Measurements from ENCODE around the gene KRT77. TPM values are rescaled to one million over a fixed set of nuclear protein-coding genes. Genes with fewer than 3 reads are reported as not detected.
"Not testable (repeated sequence)": the region's sequence is repeated elsewhere in the genome, so short reads cannot be mapped to it uniquely, and the experiment has no call there.

Gene KRT77
- total RNA-seq, 4 donors from 2014 or later, result not detected

- no peak overlapping the region for H3K4me3 ChIP-seq
- H3K4me1 ChIP-seq, result no peaks in the 10 kb centered on the region
- no peaks in the 10 kb centered on the region for H3K9me3 ChIP-seq
- no peaks in the 10 kb centered on the region for H3K27me3 ChIP-seq
- H3K27ac ChIP-seq, result no peak overlapping the region
- intact Hi-C loops (cut with DNase I; ENCODE audit: low total_unique reads), result no loop called here
- no peak for DNase-seq
- H3K36me3 ChIP-seq, result no peaks in the 10 kb centered on the region
- TF ChIP-seq CTCF (IDR thresholded peaks at IDR 0.05), result no peak
- no peak for TF ChIP-seq POLR2A (IDR thresholded peaks at IDR 0.05)
Measured at GRCh38 chr12:52673713-52674432, 29.5 kb downstream of the KRT77 start.

- Histone ChIP-seq H3K27me3 (no peaks in the 10 kb centered on the region), H3K4me3 (no peak overlapping the region), H3K9me3 (no peaks in the 10 kb centered on the region), H3K4me1 (no peaks in the 10 kb centered on the region), H3K27ac (no peak overlapping the region), H3K36me3 (no peaks in the 10 kb centered on the region)
- intact Hi-C loops (cut with DNase I; ENCODE audit: low total_unique reads), result no loop called here
- no peak for DNase-seq
- TF ChIP-seq CTCF (IDR thresholded peaks at IDR 0.05) (no peak), POLR2A (IDR thresholded peaks at IDR 0.05) (no peak)
Measured at GRCh38 chr12:52673217-52673616, 30.1 kb downstream of the KRT77 start.

- intact Hi-C loops (cut with DNase I; ENCODE audit: low total_unique reads), result no loop called here
- Histone ChIP-seq H3K4me1 (no peaks in the 10 kb centered on the region), H3K9me3 (no peaks in the 10 kb centered on the region), H3K36me3 (no peaks in the 10 kb centered on the region), H3K27ac (no peak overlapping the region), H3K27me3 (no peaks in the 10 kb centered on the region), H3K4me3 (no peak overlapping the region)
- TF ChIP-seq POLR2A (IDR thresholded peaks at IDR 0.05), result no peak
- TF ChIP-seq CTCF (IDR thresholded peaks at IDR 0.05), result no peak
- no peak for DNase-seq
Measured at GRCh38 chr12:52672321-52672933, 30.9 kb downstream of the KRT77 start.

GRCh38 chr12:52670961-52671360 lies 32.4 kb downstream of the KRT77 start:
- H3K4me1 ChIP-seq, result no peaks in the 10 kb centered on the region
- H3K27me3 ChIP-seq, result no peaks in the 10 kb centered on the region
- H3K27ac ChIP-seq, result no peak overlapping the region
- TF ChIP-seq CTCF (IDR thresholded peaks at IDR 0.05) (no peak), POLR2A (IDR thresholded peaks at IDR 0.05) (no peak)
- H3K36me3 ChIP-seq, result no peaks in the 10 kb centered on the region
- intact Hi-C loops (cut with DNase I; ENCODE audit: low total_unique reads), result no loop called here
- DNase-seq, result no peak
- no peaks in the 10 kb centered on the region for H3K9me3 ChIP-seq
- no peak overlapping the region for H3K4me3 ChIP-seq

GRCh38 chr12:52670506-52670905 lies 32.8 kb downstream of the KRT77 start:
- intact Hi-C loops (cut with DNase I; ENCODE audit: low total_unique reads), result no loop called here
- no peak for DNase-seq
- TF ChIP-seq POLR2A (IDR thresholded peaks at IDR 0.05) (no peak), CTCF (IDR thresholded peaks at IDR 0.05) (no peak)

GRCh38 chr12:52669941-52670340 lies 33.4 kb downstream of the KRT77 start:
- H3K27me3 ChIP-seq; H3K36me3 ChIP-seq; H3K9me3 ChIP-seq; H3K4me1 ChIP-seq; DNase-seq; H3K27ac ChIP-seq; H3K4me3 ChIP-seq; intact Hi-C loops (cut with DNase I; ENCODE audit: low total_unique reads): not testable (repeated sequence)

More at GRCh38 chr12:52670506-52670905, 32.8 kb downstream of the KRT77 start:
- Histone ChIP-seq H3K27ac (no peak overlapping the region), H3K4me1 (no peaks in the 10 kb centered on the region), H3K36me3 (no peaks in the 10 kb centered on the region), H3K27me3 (no peaks in the 10 kb centered on the region), H3K9me3 (no peaks in the 10 kb centered on the region), H3K4me3 (no peak overlapping the region)
